Measurements from ENCODE around the gene TMEM106C. TPM values are rescaled to one million over a fixed set of nuclear protein-coding genes. Genes with fewer than 3 reads are reported as not detected.
A peak's percentile ranks its signal among the peaks of the same experiment; 100 is the strongest.

TMEM106C gene
- total and polyA plus RNA-seq, 7 experiments from 2014 or later = 20.7 to 120 (median 34.7) TPM

- H3K36me3 ChIP-seq (ENCODE audit: control insufficient read depth in 2 of 3, insufficient read depth in 3 of 3, low read length in 3 of 3) = no peaks in the 10 kb centered on the region
- Mint-ChIP-seq H3K27me3 (peaks cover 0 to 46% (median 0%) of the 10 kb centered on the region in 5 donors), H3K36me3 (no peaks in the 10 kb centered on the region), H3K9me3 (peaks cover 0 to 1% (median 0%) of the 10 kb centered on the region in 11 donors), H3K4me3 (no peak overlapping the region), H3K4me1 (peaks cover 1 to 13% (median 4%) of the 10 kb centered on the region in 7 donors), H3K27ac (no peak overlapping the region)
- H3K9me3 ChIP-seq (ENCODE audit: control insufficient read depth in 2 of 3, low read length in 3 of 3) = no peaks in the 10 kb centered on the region
- no peak overlapping the region for H3K27ac ChIP-seq (ENCODE audit: low read depth, low read length)
- peaks cover 0 to 1% of the 10 kb centered on the region in 2 donors for H3K4me1 ChIP-seq (ENCODE audit: control insufficient read depth in 2 of 2, insufficient read depth in 2 of 2, low read length in 2 of 2)
- no peaks in the 10 kb centered on the region for H3K27me3 ChIP-seq (ENCODE audit: control insufficient read depth in 2 of 2, insufficient read depth in 2 of 2, low read length in 2 of 2)
- CTCF ChIA-PET = no interaction called here
- intact Hi-C loops (cut with micrococcal nuclease) = no loop called here
- H3K4me3 ChIP-seq (ENCODE audit: low read length) = no peak overlapping the region
- POLR2A ChIA-PET = no interaction called here
- ATAC-seq (no peak), DNase-seq (no peak)
These were observed 21.0 kb downstream of the TMEM106C start for GRCh38 chr12:47984331-47984801.

- Histone ChIP-seq H3K27me3 (ENCODE audit: control insufficient read depth in 2 of 2, insufficient read depth in 2 of 2, low read length in 2 of 2) (no peaks in the 10 kb centered on the region), H3K4me3 (ENCODE audit: low read length) (no peak overlapping the region), H3K36me3 (ENCODE audit: control insufficient read depth in 2 of 3, insufficient read depth in 3 of 3, low read length in 3 of 3) (no peaks in the 10 kb centered on the region), H3K4me1 (ENCODE audit: control insufficient read depth in 2 of 2, insufficient read depth in 2 of 2, low read length in 2 of 2) (peaks cover 13 to 14% of the 10 kb centered on the region in 2 donors), H3K27ac (ENCODE audit: low read depth, low read length) (no peak overlapping the region), H3K9me3 (ENCODE audit: control insufficient read depth in 2 of 3, low read length in 3 of 3) (no peaks in the 10 kb centered on the region)
- peaks cover 0 to 50% (median 0%) of the 10 kb centered on the region in 5 donors for H3K27me3 Mint-ChIP-seq
- CTCF ChIA-PET = no interaction called here
- ATAC-seq = no peak
- H3K4me1 Mint-ChIP-seq = peaks cover 13 to 27% (median 17%) of the 10 kb centered on the region in 7 donors
- H3K27ac Mint-ChIP-seq = no peak overlapping the region
- H3K4me3 Mint-ChIP-seq = no peak overlapping the region
- peaks cover 0 to 1% (median 0%) of the 10 kb centered on the region in 11 donors for H3K9me3 Mint-ChIP-seq
- POLR2A ChIA-PET = no interaction called here
- intact Hi-C loops (cut with micrococcal nuclease) = no loop called here
- DNase-seq = no peak
- no peaks in the 10 kb centered on the region for H3K36me3 Mint-ChIP-seq
These were observed 22.3 kb downstream of the TMEM106C start for GRCh38 chr12:47985596-47986290.

GRCh38 chr12:47986291-47986660, 22.9 kb downstream of the TMEM106C start:
- CTCF ChIA-PET = no interaction called here
- ATAC-seq = no peak
- H3K36me3 Mint-ChIP-seq = no peaks in the 10 kb centered on the region
- no peak overlapping the region for H3K27ac ChIP-seq (ENCODE audit: low read depth, low read length)
- peaks cover 17 to 19% of the 10 kb centered on the region in 2 donors for H3K4me1 ChIP-seq (ENCODE audit: control insufficient read depth in 2 of 2, insufficient read depth in 2 of 2, low read length in 2 of 2)
- DNase-seq = no peak
- H3K27me3 Mint-ChIP-seq = peaks cover 0 to 55% (median 0%) of the 10 kb centered on the region in 5 donors
- H3K27ac Mint-ChIP-seq = no peak overlapping the region
- no peaks in the 10 kb centered on the region for H3K9me3 ChIP-seq (ENCODE audit: control insufficient read depth in 2 of 3, low read length in 3 of 3)
- POLR2A ChIA-PET = no interaction called here
- intact Hi-C loops (cut with micrococcal nuclease) = no loop called here
- peaks cover 17 to 30% (median 22%) of the 10 kb centered on the region in 7 donors for H3K4me1 Mint-ChIP-seq
- no peaks in the 10 kb centered on the region for H3K36me3 ChIP-seq (ENCODE audit: control insufficient read depth in 2 of 3, insufficient read depth in 3 of 3, low read length in 3 of 3)
- H3K4me3 Mint-ChIP-seq = no peak overlapping the region
- H3K27me3 ChIP-seq (ENCODE audit: control insufficient read depth in 2 of 2, insufficient read depth in 2 of 2, low read length in 2 of 2) = no peaks in the 10 kb centered on the region
- peaks cover 0 to 1% (median 0%) of the 10 kb centered on the region in 11 donors for H3K9me3 Mint-ChIP-seq
- H3K4me3 ChIP-seq (ENCODE audit: low read length) = no peak overlapping the region

GRCh38 chr12:47986832-47987231, 23.4 kb downstream of the TMEM106C start:
- Mint-ChIP-seq H3K9me3 (peaks cover 0 to 1% (median 0%) of the 10 kb centered on the region in 11 donors), H3K27me3 (peaks cover 0 to 61% (median 0%) of the 10 kb centered on the region in 5 donors), H3K4me1 (peaks cover 17 to 30% (median 22%) of the 10 kb centered on the region in 7 donors), H3K27ac (no peak overlapping the region), H3K36me3 (no peaks in the 10 kb centered on the region), H3K4me3 (no peak overlapping the region)
- no peaks in the 10 kb centered on the region for H3K9me3 ChIP-seq (ENCODE audit: control insufficient read depth in 2 of 3, low read length in 3 of 3)
- no peaks in the 10 kb centered on the region for H3K27me3 ChIP-seq (ENCODE audit: control insufficient read depth in 2 of 2, insufficient read depth in 2 of 2, low read length in 2 of 2)
- ATAC-seq = no peak
- intact Hi-C loops (cut with micrococcal nuclease) = no loop called here
- no peak overlapping the region for H3K4me3 ChIP-seq (ENCODE audit: low read length)
- ChIA-PET POLR2A (no interaction called here), CTCF (no interaction called here)
- H3K27ac ChIP-seq (ENCODE audit: low read depth, low read length) = no peak overlapping the region
- peaks cover 17 to 24% of the 10 kb centered on the region in 2 donors for H3K4me1 ChIP-seq (ENCODE audit: control insufficient read depth in 2 of 2, insufficient read depth in 2 of 2, low read length in 2 of 2)
- H3K36me3 ChIP-seq (ENCODE audit: control insufficient read depth in 2 of 3, insufficient read depth in 3 of 3, low read length in 3 of 3) = no peaks in the 10 kb centered on the region
- DNase-seq = no peak

- no peaks in the 10 kb centered on the region for H3K27me3 ChIP-seq (ENCODE audit: control insufficient read depth in 2 of 2, insufficient read depth in 2 of 2, low read length in 2 of 2)
- no peak overlapping the region for H3K27ac ChIP-seq (ENCODE audit: low read depth, low read length)
- Mint-ChIP-seq H3K9me3 (peaks cover 0 to 1% (median 0%) of the 10 kb centered on the region in 11 donors), H3K27ac (peak overlapping the region in 1 of 9 donors; percentile 23), H3K36me3 (no peaks in the 10 kb centered on the region), H3K4me3 (no peak overlapping the region), H3K4me1 (peaks cover 17 to 30% (median 22%) of the 10 kb centered on the region in 7 donors), H3K27me3 (peaks cover 0 to 68% (median 0%) of the 10 kb centered on the region in 5 donors)
- H3K9me3 ChIP-seq (ENCODE audit: control insufficient read depth in 2 of 3, low read length in 3 of 3) = no peaks in the 10 kb centered on the region
- ATAC-seq (no peak), DNase-seq (no peak)
- no peak overlapping the region for H3K4me3 ChIP-seq (ENCODE audit: low read length)
- intact Hi-C loops (cut with micrococcal nuclease) = no loop called here
- H3K36me3 ChIP-seq (ENCODE audit: control insufficient read depth in 2 of 3, insufficient read depth in 3 of 3, low read length in 3 of 3) = no peaks in the 10 kb centered on the region
- ChIA-PET CTCF (no interaction called here), POLR2A (interaction anchor here (0.6 kb wide), 1 partner anchor 1754 kb away, joined by 3 read pairs; no protein-coding TSS in a partner anchor)
- peaks cover 17 to 24% of the 10 kb centered on the region in 2 donors for H3K4me1 ChIP-seq (ENCODE audit: control insufficient read depth in 2 of 2, insufficient read depth in 2 of 2, low read length in 2 of 2)
These were observed 24.1 kb downstream of the TMEM106C start for GRCh38 chr12:47987411-47988072.

- no peak for ATAC-seq
- POLR2A ChIA-PET = no interaction called here
- Mint-ChIP-seq H3K36me3 (no peaks in the 10 kb centered on the region), H3K4me1 (peaks cover 17 to 30% (median 22%) of the 10 kb centered on the region in 7 donors), H3K9me3 (peaks cover 0 to 1% (median 0%) of the 10 kb centered on the region in 11 donors), H3K4me3 (no peak overlapping the region), H3K27me3 (peaks cover 0 to 74% (median 0%) of the 10 kb centered on the region in 5 donors), H3K27ac (peak overlapping the region in 2 of 9 donors; percentile 23 to 25)
- intact Hi-C loops (cut with micrococcal nuclease) = no loop called here
- no peaks in the 10 kb centered on the region for H3K36me3 ChIP-seq (ENCODE audit: control insufficient read depth in 2 of 3, insufficient read depth in 3 of 3, low read length in 3 of 3)
- DNase-seq = no peak
- H3K9me3 ChIP-seq (ENCODE audit: control insufficient read depth in 2 of 3, low read length in 3 of 3) = no peaks in the 10 kb centered on the region
- CTCF ChIA-PET = no interaction called here
- H3K4me1 ChIP-seq (ENCODE audit: control insufficient read depth in 2 of 2, insufficient read depth in 2 of 2, low read length in 2 of 2) = peaks cover 17 to 24% of the 10 kb centered on the region in 2 donors
- H3K27me3 ChIP-seq (ENCODE audit: control insufficient read depth in 2 of 2, insufficient read depth in 2 of 2, low read length in 2 of 2) = no peaks in the 10 kb centered on the region
- no peak overlapping the region for H3K27ac ChIP-seq (ENCODE audit: low read depth, low read length)
- no peak overlapping the region for H3K4me3 ChIP-seq (ENCODE audit: low read length)
These were observed 25.0 kb downstream of the TMEM106C start for GRCh38 chr12:47988073-47989022.

All from naive thymus-derived CD4-positive, alpha-beta T cell (primary cell).